ENCODE data around the gene SHOC1.

GRCh38 chr9:111843971-111844370 is 49.2 kb upstream of the SHOC1 start:
- no peak for TF ChIP-seq ZNF626 (tag by site-specific recombination; IDR thresholded peaks at IDR 0.05)
- TF ChIP-seq ZBTB10 (tag by site-specific recombination; IDR thresholded peaks at IDR 0.05): no peak
- no peak for TF ChIP-seq PATZ1 (tag by site-specific recombination; IDR thresholded peaks at IDR 0.05)
- no peak for TF ChIP-seq SP2 (tag by site-specific recombination; IDR thresholded peaks at IDR 0.05)
- no peak for TF ChIP-seq ZNF707 (tag by site-specific recombination; IDR thresholded peaks at IDR 0.05)
- no peak for TF ChIP-seq ZBTB20 (tag by site-specific recombination; IDR thresholded peaks at IDR 0.05)
- TF ChIP-seq ZNF768 (tag by site-specific recombination; IDR thresholded peaks at IDR 0.05): no peak
- TF ChIP-seq ZNF221 (tag by site-specific recombination; IDR thresholded peaks at IDR 0.05; ENCODE audit: borderline replicate concordance): no peak
- no peak for TF ChIP-seq CTCF (tag by site-specific recombination; IDR thresholded peaks at IDR 0.05)
- TF ChIP-seq ZNF274 (IDR thresholded peaks at IDR 0.05; ENCODE audit: low read length): no peak
- no peak for TF ChIP-seq ZNF274 (tag by site-specific recombination; IDR thresholded peaks at IDR 0.05; ENCODE audit: borderline replicate concordance)

All from HEK293 (cell line).